Lower lobe of right lung (tissue), 2 donors: Measurements from ENCODE around the gene C1QTNF3. TPM values are rescaled to one million over a fixed set of nuclear protein-coding genes. Genes with fewer than 3 reads are reported as not detected.
"Not testable (repeated sequence)": the region's sequence is repeated elsewhere in the genome, so short reads cannot be mapped to it uniquely, and the experiment has no call there.

ENCODE experiments used
- ATAC-seq, 2 donors: fragments of 200-7000 bp; cut with Tn5 transposase; one replicate each; pipeline ENCODE4 v1.9.1; 2020 to 2022; ENCODE audit warnings: mild to moderate bottlenecking in 2 of 2, moderate library complexity in 2 of 2
- DNase-seq: peaks from one replicate; pipeline ENCODE4 v3.0.0-alpha.2; 2020
- H3K27ac ChIP-seq: fragments of 200-600 bp; one replicate; pipeline ENCODE4 v1.8.0; 2022
- H3K27me3 ChIP-seq: fragments of 200-600 bp; one replicate; pipeline ENCODE4 v1.8.0; 2022; ENCODE audit warnings: low read depth
- H3K36me3 ChIP-seq: fragments of 200-600 bp; one replicate; pipeline ENCODE4 v1.8.0; 2022; ENCODE audit warnings: mild to moderate bottlenecking
- H3K4me1 ChIP-seq: fragments of 200-600 bp; one replicate; pipeline ENCODE4 v1.8.0; 2022
- H3K4me3 ChIP-seq: fragments of 200-600 bp; one replicate; pipeline ENCODE4 v1.8.0; 2022; ENCODE audit warnings: mild to moderate bottlenecking
- H3K9me3 ChIP-seq: fragments of 200-600 bp; one replicate; pipeline ENCODE4 v1.8.0; 2022
- intact Hi-C: fragments of 100-400 bp; cut with DNase I; formaldehyde crosslinking; loops from one replicate; pipeline ENCODE4 v1.11.0; 2022
- total RNA-seq: library from RNA; stranded (reverse); fragmentation: NEBNext Ultra II Directional; extraction: Animal tissue kit (Norgen Biotek cat#: 25700); gene quantifications from one replicate; pipeline ENCODE4 v1.2.1, GENCODE V29; 2021
- TF ChIP-seq, protein P1 (sequence below): fragments of 200-600 bp; IDR thresholded peaks from one replicate; pipeline ENCODE4 v1.8.0; 2022; ENCODE audit warnings: antibody characterized with exemption, mild to moderate bottlenecking
- donor health status: DM: no; HTN: yes; CAD: no; lungs with severe emphysema.

Gene C1QTNF3
- total RNA-seq, 1 donor from 2014 or later, result 6.7 TPM

DNA sequence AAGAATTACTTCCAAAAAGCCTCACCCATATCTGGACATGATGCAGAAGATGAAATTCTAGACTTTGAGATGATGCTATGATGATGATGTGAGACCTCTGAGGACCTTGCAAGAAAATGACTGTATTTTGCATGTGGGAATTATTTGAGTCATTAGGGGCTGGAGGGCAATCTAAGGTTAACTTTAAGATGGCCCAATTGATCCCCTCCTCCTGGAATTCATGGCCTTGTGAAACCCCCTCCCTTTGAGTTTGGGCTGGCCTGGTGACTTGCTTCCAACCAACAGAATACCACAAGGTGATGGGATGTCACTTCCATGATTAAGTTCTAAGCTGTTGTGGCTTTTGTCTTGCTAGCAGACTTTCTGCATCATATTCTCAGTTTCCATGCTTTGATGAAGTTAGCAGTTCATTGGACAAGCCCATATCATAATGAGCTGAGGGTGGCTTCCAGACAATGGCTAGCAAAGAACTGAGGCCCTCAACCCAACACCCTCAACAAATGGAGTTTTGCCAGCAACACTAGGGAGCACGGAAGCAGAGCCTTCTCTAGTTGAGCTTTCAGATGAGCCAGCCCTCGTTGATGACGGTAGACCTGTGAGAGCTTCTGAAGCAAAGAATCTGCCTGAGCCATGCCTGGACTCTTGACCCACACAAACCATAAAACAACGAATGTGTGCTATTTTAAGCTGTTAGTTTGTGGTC, 27.7 kb downstream of the C1QTNF3 start:
- Histone ChIP-seq H3K4me3 (no peak overlapping the region), H3K27ac (no peak overlapping the region), H3K27me3 (no peaks in the 10 kb centered on the region), H3K36me3 (peaks cover 7% of the 10 kb centered on the region), H3K4me1 (no peaks in the 10 kb centered on the region), H3K9me3 (no peaks in the 10 kb centered on the region)
- intact Hi-C loops, result no loop called here
- DNase-seq (no peak), ATAC-seq (no peak)
- TF ChIP-seq, protein P1, sequence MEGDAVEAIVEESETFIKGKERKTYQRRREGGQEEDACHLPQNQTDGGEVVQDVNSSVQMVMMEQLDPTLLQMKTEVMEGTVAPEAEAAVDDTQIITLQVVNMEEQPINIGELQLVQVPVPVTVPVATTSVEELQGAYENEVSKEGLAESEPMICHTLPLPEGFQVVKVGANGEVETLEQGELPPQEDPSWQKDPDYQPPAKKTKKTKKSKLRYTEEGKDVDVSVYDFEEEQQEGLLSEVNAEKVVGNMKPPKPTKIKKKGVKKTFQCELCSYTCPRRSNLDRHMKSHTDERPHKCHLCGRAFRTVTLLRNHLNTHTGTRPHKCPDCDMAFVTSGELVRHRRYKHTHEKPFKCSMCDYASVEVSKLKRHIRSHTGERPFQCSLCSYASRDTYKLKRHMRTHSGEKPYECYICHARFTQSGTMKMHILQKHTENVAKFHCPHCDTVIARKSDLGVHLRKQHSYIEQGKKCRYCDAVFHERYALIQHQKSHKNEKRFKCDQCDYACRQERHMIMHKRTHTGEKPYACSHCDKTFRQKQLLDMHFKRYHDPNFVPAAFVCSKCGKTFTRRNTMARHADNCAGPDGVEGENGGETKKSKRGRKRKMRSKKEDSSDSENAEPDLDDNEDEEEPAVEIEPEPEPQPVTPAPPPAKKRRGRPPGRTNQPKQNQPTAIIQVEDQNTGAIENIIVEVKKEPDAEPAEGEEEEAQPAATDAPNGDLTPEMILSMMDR, result no peak

DNA sequence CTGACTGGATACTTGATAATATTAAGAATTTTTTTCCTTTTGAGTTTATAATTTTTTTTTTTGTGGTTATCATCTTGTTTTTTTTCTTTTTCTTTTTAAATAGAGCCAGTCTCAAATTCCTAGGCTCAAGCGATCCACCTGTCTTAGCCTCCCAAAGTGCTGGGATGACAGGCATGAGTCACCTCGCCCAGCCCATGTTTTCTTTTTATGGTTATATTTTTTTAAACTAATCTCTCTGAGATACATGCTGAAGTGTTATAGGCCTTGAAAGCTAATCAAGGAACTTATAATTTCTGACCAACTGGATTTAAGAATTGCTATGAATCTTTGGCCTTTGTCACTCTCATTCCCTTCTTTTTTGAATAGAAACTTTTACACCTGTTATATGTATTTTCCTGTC, 28.4 kb downstream of the C1QTNF3 start:
- ATAC-seq, result no peak
- H3K4me3 ChIP-seq, result no peak overlapping the region
- H3K27ac ChIP-seq, result no peak overlapping the region
- intact Hi-C loops, result no loop called here
- no peaks in the 10 kb centered on the region for H3K4me1 ChIP-seq
- no peak for DNase-seq
- H3K36me3 ChIP-seq, result peaks cover under 1% of the 10 kb centered on the region
- H3K9me3 ChIP-seq, result no peaks in the 10 kb centered on the region
- TF ChIP-seq, protein P1, result no peak
- no peaks in the 10 kb centered on the region for H3K27me3 ChIP-seq

DNA sequence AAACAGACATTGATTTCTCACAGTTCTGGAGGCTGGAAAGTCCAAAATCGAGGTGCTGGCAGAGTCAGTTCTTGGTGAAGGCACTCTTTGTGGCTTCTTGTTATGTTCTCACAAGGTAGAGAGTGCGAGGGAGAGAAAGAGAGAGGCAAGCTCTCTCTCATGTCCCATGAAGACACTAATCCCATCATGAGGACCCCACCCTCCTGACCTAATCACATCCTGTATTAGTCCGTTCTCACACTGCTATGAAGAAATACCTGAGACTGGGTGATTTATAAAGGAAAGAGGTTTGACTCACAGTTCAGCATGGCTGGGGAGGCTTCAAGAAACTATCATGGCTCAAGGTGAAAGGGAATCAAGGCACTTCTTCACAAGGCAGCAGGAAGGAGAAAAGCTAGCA, 29.5 kb downstream of the C1QTNF3 start:
- Histone ChIP-seq H3K4me3 (no peak overlapping the region), H3K9me3 (no peaks in the 10 kb centered on the region), H3K4me1 (peaks cover 5% of the 10 kb centered on the region), H3K36me3 (no peaks in the 10 kb centered on the region), H3K27ac (no peak overlapping the region), H3K27me3 (no peaks in the 10 kb centered on the region)
- DNase-seq, result no peak
- intact Hi-C loops, result no loop called here
- no peak for ATAC-seq
- TF ChIP-seq, protein P1, result no peak

DNA sequence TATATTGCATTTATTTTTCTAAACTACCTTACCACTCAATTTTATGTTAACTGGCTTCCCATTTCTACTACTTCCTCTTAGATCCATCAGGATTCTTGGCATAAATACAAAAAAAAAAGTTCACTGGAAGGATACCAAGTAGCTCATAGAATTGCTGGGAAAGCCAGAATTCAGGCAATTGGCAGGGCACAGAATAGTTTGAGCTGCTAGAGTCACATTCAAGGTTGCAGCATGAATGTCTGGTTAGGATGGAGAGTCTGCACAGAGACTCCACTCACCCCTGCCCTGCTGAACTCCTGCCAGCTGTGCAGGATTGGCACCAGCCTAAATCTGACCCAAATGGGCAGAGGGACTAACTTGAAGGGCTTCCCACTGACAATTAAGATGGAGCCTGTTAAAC, 30.2 kb downstream of the C1QTNF3 start:
- ATAC-seq (no peak), DNase-seq (no peak)
- no peaks in the 10 kb centered on the region for H3K36me3 ChIP-seq
- TF ChIP-seq, protein P1, result no peak
- no peak overlapping the region for H3K27ac ChIP-seq
- intact Hi-C loops, result no loop called here
- peaks cover 6% of the 10 kb centered on the region for H3K4me1 ChIP-seq
- H3K4me3 ChIP-seq, result no peak overlapping the region
- H3K9me3 ChIP-seq, result no peaks in the 10 kb centered on the region
- no peaks in the 10 kb centered on the region for H3K27me3 ChIP-seq

DNA sequence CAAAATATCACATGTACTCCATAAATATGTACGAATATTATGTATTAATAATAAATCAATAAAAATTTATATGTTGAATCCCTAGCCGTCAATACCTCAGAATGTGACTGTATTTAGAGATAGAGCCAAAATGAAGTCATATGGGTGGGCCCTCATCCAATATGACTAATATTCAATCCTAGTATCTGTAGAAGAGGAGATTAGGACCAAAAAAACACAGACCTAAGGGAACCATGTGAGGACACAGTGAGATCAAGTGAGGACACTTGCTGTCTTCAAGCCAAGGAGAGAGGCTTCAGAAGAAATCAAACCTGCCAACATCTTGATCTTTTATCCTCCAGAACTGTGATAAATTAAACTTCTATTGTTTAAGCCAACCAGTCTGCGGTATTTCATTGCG, 31.5 kb downstream of the C1QTNF3 start:
- Histone ChIP-seq H3K27me3 (no peaks in the 10 kb centered on the region), H3K9me3 (no peaks in the 10 kb centered on the region), H3K4me1 (peaks cover 13% of the 10 kb centered on the region), H3K36me3 (no peaks in the 10 kb centered on the region), H3K4me3 (no peak overlapping the region), H3K27ac (no peak overlapping the region)
- no peak for DNase-seq
- intact Hi-C loops, result no loop called here
- no peak for ATAC-seq
- TF ChIP-seq, protein P1, result no peak

DNA sequence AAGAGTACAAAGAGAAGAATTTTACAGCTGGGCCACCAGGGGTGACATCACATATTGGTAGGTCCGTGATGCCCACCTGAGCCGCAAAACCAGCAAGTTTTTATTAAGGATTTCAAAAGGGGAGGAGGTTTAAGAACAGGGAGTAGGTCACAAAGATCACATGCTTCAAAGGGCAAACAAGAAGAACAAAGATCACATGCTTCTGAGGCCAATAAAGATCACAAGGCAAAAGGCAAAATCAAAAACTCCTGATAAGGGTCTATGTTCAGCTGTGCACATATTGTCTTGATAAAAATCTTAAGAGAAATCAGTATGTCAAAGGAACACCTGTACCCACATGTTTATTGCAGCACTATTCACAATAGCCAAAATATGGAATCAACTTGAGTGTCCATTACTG, 32.9 kb downstream of the C1QTNF3 start:
- H3K4me1 ChIP-seq, result peaks cover 19% of the 10 kb centered on the region
- H3K27ac ChIP-seq, H3K4me3 ChIP-seq, H3K36me3 ChIP-seq, intact Hi-C loops, ATAC-seq, H3K9me3 ChIP-seq, DNase-seq, H3K27me3 ChIP-seq: not testable (repeated sequence)
